Keratinocyte (primary cell): Measurements from ENCODE around the gene PDE10A. TPM values are rescaled to one million over a fixed set of nuclear protein-coding genes. Genes with fewer than 3 reads are reported as not detected.

ENCODE experiments used
- DNase-seq: peaks from one replicate; pipeline ENCODE4 v3.0.0-alpha.2; 2011; ENCODE audit warnings: low read depth, missing footprints, low spot score
- FAIRE-seq: peaks from 2 replicates; lab custom pipeline; 2011; peaks lifted over from hg19 to GRCh38; lab: Jason Lieb, UNC
- H2AFZ ChIP-seq: 2 replicates; pipeline ENCODE4 v1.6.0; 2012; ENCODE audit warnings: low read length, control low read depth, inconsistent platforms; ENCODE audit not compliant: control insufficient read depth
- H3K27ac ChIP-seq: 2 replicates; pipeline ENCODE4 v1.5.1; 2011; ENCODE audit warnings: low read length; ENCODE audit not compliant: control insufficient read depth, insufficient read depth
- H3K27me3 ChIP-seq: 3 replicates; pipeline ENCODE4 v1.6.0; 2011; ENCODE audit warnings: low read length; ENCODE audit not compliant: control insufficient read depth, insufficient read depth; ENCODE audit errors: extremely low read depth
- H3K36me3 ChIP-seq, 2 experiments: 2 replicates in 1 of 2; 3 replicates in 1 of 2; pipeline ENCODE4 v1.5.1; 2011; ENCODE audit warnings: low read length in 2 of 2, mild to moderate bottlenecking in 1 of 2; ENCODE audit not compliant: control insufficient read depth in 2 of 2, insufficient read depth in 2 of 2; ENCODE audit errors: extremely low read depth in 1 of 2
- H3K4me1 ChIP-seq: 3 replicates; pipeline ENCODE4 v1.5.1; 2011; ENCODE audit warnings: low read length; ENCODE audit not compliant: control insufficient read depth, insufficient read depth; ENCODE audit errors: extremely low read depth
- H3K4me2 ChIP-seq: 3 replicates; pipeline ENCODE4 v1.6.0; 2011; ENCODE audit warnings: low read depth, low read length; ENCODE audit not compliant: control insufficient read depth, insufficient read depth; ENCODE audit errors: extremely low read depth
- H3K4me3 ChIP-seq, 3 experiments: fragments of 200-600 bp in 1 of 3; sonication (generic) in 1 of 3; 2 replicates in 2 of 3; 3 replicates in 1 of 3; pipeline ENCODE4 v1.5.1; 2011 to 2016; ENCODE audit warnings: low read length in 3 of 3, mild to moderate bottlenecking in 3 of 3, control low read depth in 2 of 3, inconsistent platforms in 1 of 3, low read depth in 1 of 3, mixed read lengths in 1 of 3, mixed run types in 1 of 3, moderate library complexity in 1 of 3; ENCODE audit not compliant: control insufficient read depth in 2 of 3, insufficient read depth in 2 of 3; ENCODE audit errors: extremely low read depth in 1 of 3
- H3K79me2 ChIP-seq: 2 replicates; pipeline ENCODE4 v1.6.0; 2012; ENCODE audit warnings: low read length; ENCODE audit not compliant: control insufficient read depth, insufficient read depth
- H3K9ac ChIP-seq: 3 replicates; pipeline ENCODE4 v1.6.0; 2011; ENCODE audit warnings: low read length; ENCODE audit not compliant: control insufficient read depth, insufficient read depth; ENCODE audit errors: extremely low read depth
- H3K9me1 ChIP-seq: 3 replicates; pipeline ENCODE4 v1.6.0; 2011; ENCODE audit warnings: low read length; ENCODE audit not compliant: control insufficient read depth, insufficient read depth; ENCODE audit errors: extremely low read depth
- H3K9me3 ChIP-seq: 2 replicates; pipeline ENCODE4 v1.5.1; 2012; ENCODE audit warnings: low read depth, low read length; ENCODE audit not compliant: control insufficient read depth
- H4K20me1 ChIP-seq: 3 replicates; pipeline ENCODE4 v1.6.0; 2011; ENCODE audit warnings: low read length; ENCODE audit not compliant: control insufficient read depth, insufficient read depth; ENCODE audit errors: extremely low read depth
- CTCF ChIP-seq, 3 experiments: IDR thresholded peaks in 1 of 3; conservative IDR thresholded peaks in 1 of 3; optimal IDR thresholded peaks in 1 of 3; 2 replicates in 2 of 3; 3 replicates in 1 of 3; pipeline versions ENCODE3 to v1.5.1; 2011; ENCODE audit warnings: low read length in 3 of 3, mild to moderate bottlenecking in 3 of 3, moderate library complexity in 2 of 3, control low read depth in 1 of 3, inconsistent platforms in 1 of 3; ENCODE audit not compliant: insufficient read depth in 2 of 3; ENCODE audit errors: extremely low read depth in 1 of 3
- EZH2 ChIP-seq: IDR thresholded peaks from one replicate; pipeline ENCODE4 v1.6.1; 2012; ENCODE audit warnings: inconsistent platforms, mild to moderate bottlenecking, low read length, moderate library complexity
- dilution Hi-C: fragments of 300-500 bp; cut with MboI; formaldehyde crosslinking; loops from one replicate; pipeline ENCODE4 v1.7.0; 2020; ENCODE audit warnings: low sequenced_read_pairs; ENCODE audit not compliant: extremely low pct_ligation_motif_present
- polyA plus RNA-seq, 5 experiments: library from polyadenylated mRNA; depleted of rRNA in 3 of 5; stranded (reverse) in 3 of 5; stranded (forward) in 1 of 5; unstranded in 1 of 5; fragments of >200 nt; gene quantifications; 1 replicate in 1 of 5; 2 replicates in 3 of 5; 3 replicates in 1 of 5; pipeline versions ENCODE4 v1.2.1 to v1.2.3, GENCODE V29; 2011 to 2012; ENCODE audit warnings: missing spikeins in 2 of 5, low read depth in 1 of 5, low replicate concordance in 1 of 5

PDE10A gene
- polyA plus RNA-seq, 1 donor (not counting 4 experiments of a cell fraction or from before 2014, with no cell fraction given), result not detected

GRCh38 chr6:165653607-165654006 lies 9.4 kb downstream of the PDE10A start:
- no peak for TF ChIP-seq CTCF (optimal IDR thresholded peaks at IDR 0.05 in 1 of 3, IDR thresholded peaks at IDR 0.05 in 1 of 3, conservative IDR thresholded peaks at IDR 0.05 in 1 of 3; ENCODE audit: extremely low read depth in 1 of 3, insufficient read depth in 2 of 3, low read length in 3 of 3)
- FAIRE-seq, result no peak
- no peak overlapping the region for H3K27ac ChIP-seq

GRCh38 chr6:165653196-165653595 lies 9.8 kb downstream of the PDE10A start:
- Histone ChIP-seq H3K27ac (no peak overlapping the region), H3K9me1 (no peaks in the 10 kb centered on the region), H3K4me3 (no peak overlapping the region), H3K79me2 (no peaks in the 10 kb centered on the region), H3K4me2 (no peak overlapping the region), H3K27me3 (no peaks in the 10 kb centered on the region), H3K4me1 (no peaks in the 10 kb centered on the region), H3K36me3 (no peaks in the 10 kb centered on the region), H3K9ac (no peak overlapping the region), H4K20me1 (no peaks in the 10 kb centered on the region), H2AFZ (no peak overlapping the region), H3K9me3 (no peaks in the 10 kb centered on the region)
- DNase-seq (no peak), FAIRE-seq (no peak)
- dilution Hi-C loops, result no loop called here
- no peak for TF ChIP-seq EZH2
- TF ChIP-seq CTCF (optimal IDR thresholded peaks at IDR 0.05 in 1 of 3, IDR thresholded peaks at IDR 0.05 in 1 of 3, conservative IDR thresholded peaks at IDR 0.05 in 1 of 3; ENCODE audit: extremely low read depth in 1 of 3, insufficient read depth in 2 of 3, low read length in 3 of 3), result no peak

More at GRCh38 chr6:165653607-165654006, 9.4 kb downstream of the PDE10A start:
- DNase-seq, result no peak
- H3K27me3 ChIP-seq, result no peaks in the 10 kb centered on the region
- H3K9me1 ChIP-seq, result no peaks in the 10 kb centered on the region
- H4K20me1 ChIP-seq, result no peaks in the 10 kb centered on the region
- H3K36me3 ChIP-seq, result no peaks in the 10 kb centered on the region
- H3K79me2 ChIP-seq, result no peaks in the 10 kb centered on the region
- no peak overlapping the region for H3K9ac ChIP-seq
- no peak overlapping the region for H3K4me3 ChIP-seq
- no peak overlapping the region for H3K4me2 ChIP-seq
- H3K9me3 ChIP-seq, result no peaks in the 10 kb centered on the region
- H3K4me1 ChIP-seq, result no peaks in the 10 kb centered on the region
- dilution Hi-C loops, result no loop called here
- H2AFZ ChIP-seq, result no peak overlapping the region
